Left forelimb (tissue), 1 donor: ENCODE measurements around the gene UBASH3A.

ENCODE experiments used
- DNase-seq: peaks from one replicate; pipeline ENCODE4 v3.0.0-alpha.2; 2018; ENCODE audit warnings: low spot score

Gene UBASH3A

GRCh38 chr21:42374864-42375499 is 28.7 kb upstream of the UBASH3A start:
- no peak for DNase-seq

GRCh38 chr21:42375506-42375905 is 28.2 kb upstream of the UBASH3A start:
- DNase-seq, result no peak

- no peak for DNase-seq
These were observed 27.8 kb upstream of the UBASH3A start for GRCh38 chr21:42375966-42376337.

- DNase-seq, result no peak
These were observed 27.2 kb upstream of the UBASH3A start for GRCh38 chr21:42376338-42376982.

DNA sequence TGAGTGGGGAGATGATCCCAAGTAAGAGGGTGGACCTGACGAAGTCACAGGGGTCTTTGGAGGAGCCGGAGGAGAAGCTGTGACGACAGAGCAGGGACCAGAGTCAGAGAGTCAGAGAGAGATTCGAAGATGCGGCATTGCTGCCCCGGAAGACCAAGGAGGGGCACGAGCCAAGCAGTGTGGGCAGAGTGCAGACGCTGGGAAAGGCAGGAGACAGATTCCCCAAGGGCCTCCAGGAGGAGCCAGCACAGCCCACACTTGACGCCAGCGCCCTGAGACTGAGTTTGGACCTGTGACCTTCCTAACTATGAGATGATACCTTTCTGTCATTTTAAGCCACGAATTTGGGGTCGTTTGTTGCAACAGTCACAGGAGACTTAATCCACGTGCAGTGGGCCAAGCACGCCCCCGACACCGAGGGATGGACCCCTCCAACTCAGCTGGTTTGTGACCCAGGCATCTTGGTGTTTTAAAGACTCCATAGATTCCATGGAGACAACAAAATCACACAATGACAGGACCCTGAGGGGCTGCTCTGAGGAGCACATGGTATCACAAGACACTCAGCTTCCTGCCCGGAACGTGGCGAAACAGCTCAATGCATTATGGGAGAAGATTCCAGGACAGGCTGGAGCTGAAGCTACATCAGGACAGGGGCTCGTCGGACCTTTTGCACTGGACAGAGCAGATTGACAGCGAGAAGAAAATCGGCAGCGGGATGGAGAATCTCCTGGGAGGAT is 26.3 kb upstream of the UBASH3A start:
- no peak for DNase-seq

- DNase-seq, result no peak
These were observed 25.8 kb upstream of the UBASH3A start for GRCh38 chr21:42377951-42378340.

DNA sequence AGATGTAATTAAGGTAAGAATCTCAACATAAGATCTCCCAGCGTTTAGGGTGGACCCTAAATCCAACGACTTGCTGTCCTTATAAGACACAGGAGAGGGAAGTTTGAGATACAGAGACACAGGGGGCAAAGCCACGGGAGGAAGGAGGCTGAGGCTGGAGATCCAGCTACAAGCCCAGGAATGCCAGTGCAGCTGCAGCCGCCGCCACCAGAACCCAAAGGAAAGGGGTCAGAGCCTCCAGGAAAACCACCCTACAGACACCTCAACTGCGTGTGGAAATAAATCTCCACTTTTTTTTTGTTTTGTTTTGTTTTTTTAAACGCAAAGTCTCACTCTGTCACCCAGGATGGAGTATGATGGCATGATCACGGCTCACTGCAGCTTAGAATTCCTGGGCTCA is 25.3 kb upstream of the UBASH3A start:
- DNase-seq, result no peak

GRCh38 chr21:42379426-42380215 is 24.1 kb upstream of the UBASH3A start:
- DNase-seq, result no peak

DNA sequence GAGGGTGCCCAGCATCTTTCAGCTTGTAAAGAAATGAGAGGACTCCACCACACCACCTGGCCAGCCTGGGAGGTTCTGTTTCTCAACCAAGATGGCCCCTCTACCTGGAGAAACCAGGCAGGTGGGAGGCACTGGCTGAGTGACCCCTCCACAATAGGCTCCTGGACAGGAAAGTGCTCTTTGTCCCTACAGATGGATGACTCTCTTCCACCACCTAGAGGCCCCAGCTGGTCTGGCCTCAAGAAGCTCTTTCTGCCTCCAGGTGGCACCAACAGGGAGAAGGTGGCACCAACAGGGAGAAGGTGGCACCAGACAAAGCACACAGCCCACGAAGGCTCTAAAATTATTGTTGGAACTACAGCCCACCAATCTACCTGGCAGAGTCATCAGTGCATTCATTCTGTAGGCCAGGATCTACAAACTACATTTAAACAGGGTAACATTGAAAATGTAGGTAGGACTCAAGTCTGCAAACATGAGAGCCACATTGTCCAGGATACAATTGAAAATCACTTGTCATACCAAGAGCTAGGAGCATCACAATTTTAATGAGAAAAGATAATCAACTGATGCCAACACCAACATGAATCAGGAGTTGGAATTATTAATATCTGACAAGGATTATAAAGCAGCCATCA is 22.2 kb upstream of the UBASH3A start:
- no peak for DNase-seq

- no peak for DNase-seq
These were observed 20.8 kb upstream of the UBASH3A start for GRCh38 chr21:42382915-42383314.

- DNase-seq, result no peak
These were observed 20.4 kb upstream of the UBASH3A start for GRCh38 chr21:42383331-42383730.

DNA sequence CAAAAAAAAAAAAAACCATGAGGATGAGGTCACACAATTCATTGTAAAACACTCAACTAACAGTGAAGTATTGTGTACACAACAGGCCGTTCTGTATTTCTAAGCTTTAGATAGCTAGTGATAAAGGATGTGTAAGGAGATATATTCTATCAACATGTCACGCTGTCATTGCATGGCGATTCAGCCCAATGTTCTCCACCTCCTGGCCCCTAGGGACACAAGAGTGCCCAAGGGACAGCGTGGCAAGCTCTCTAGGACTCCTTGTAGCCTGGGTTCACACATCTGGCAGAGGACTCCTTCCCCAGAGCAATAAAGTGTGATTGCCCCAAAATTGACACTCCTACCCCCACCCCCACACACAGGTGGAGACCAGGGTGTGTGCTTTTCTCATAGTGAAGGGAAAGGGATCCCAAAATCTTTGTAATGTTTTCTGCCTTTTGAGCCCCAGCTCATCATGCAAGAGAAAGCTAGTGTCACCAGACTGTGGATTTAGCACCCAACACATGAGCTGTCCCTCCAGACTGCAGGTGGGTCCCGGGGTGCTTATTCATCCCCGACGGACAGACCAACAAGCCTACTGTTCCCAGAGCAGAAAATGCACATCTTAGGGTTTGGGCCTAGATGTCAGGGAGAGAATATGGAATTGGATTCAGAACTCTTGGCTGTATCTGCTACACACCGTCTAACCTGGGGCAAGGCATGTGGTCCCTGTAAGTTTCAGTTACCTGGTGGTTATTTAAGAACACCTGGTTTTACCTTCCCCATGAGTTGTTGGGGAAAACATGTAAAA is 19.4 kb upstream of the UBASH3A start:
- DNase-seq, result no peak

DNA sequence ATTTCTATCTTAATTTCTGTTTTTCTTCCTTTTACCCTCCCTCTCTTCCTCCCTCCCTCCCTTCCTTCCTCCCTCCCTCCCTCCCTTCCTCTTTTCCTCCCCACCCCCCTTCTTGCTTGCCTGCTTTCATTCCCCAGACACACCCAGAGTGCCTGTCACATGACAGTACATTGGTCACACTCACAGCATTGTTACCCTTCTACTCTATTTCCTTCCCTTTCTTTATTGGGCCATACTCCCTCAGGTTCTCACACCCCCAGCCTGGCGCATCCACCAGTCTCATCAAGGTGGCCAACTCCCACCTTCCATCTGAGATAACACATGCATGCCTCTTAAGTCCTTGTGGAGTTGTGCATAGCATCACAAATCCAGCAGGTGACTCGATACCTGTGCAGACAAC is 18.7 kb upstream of the UBASH3A start:
- no peak for DNase-seq

- DNase-seq, result no peak
These were observed 18.1 kb upstream of the UBASH3A start for GRCh38 chr21:42385619-42386018.

GRCh38 chr21:42386034-42386591 is 17.6 kb upstream of the UBASH3A start:
- no peak for DNase-seq

DNA sequence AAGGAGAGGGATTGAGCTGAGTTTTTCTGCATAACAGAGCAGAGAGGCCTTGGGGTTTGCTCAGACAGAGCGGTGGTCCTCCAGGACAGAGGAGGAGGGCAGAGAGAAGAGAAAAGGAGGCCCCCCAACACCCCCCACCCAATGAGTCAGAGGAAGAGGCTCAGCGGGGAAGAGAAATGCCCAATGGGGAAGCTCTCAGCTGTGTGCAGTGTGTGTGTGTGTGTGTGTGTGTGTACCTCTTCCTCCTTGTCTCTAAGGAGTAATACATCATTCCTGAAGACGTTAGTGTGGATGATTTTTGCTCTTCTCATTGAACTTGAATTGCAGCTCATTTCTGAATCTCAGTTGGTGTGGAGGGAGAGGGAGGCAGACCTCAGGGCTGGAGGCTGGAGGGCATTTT is 16.5 kb upstream of the UBASH3A start:
- DNase-seq, result no peak

DNA sequence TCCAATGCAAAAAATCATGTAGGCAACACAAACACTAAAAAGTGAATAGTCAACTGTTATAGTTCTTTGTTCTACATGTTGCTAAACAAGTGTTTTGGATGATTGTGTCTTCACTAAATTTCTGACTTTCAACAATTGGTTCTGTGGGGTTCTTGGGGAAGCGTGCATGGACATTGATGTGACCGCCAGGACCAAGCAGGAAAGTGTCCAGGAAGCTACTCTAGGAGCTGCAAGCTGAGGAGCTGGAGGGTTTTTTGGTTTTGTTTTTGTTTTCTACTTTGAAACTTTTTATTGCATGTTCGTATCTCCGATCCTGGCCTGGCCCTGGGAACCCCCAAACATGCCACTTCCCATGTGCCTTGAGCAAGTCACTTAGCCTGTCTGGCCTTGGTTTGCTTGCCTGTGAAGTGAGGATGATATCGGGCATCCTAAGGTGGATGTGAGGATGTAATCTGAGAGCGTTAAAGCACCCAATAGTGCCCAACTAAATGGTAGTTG is 15.8 kb upstream of the UBASH3A start:
- no peak for DNase-seq

DNA sequence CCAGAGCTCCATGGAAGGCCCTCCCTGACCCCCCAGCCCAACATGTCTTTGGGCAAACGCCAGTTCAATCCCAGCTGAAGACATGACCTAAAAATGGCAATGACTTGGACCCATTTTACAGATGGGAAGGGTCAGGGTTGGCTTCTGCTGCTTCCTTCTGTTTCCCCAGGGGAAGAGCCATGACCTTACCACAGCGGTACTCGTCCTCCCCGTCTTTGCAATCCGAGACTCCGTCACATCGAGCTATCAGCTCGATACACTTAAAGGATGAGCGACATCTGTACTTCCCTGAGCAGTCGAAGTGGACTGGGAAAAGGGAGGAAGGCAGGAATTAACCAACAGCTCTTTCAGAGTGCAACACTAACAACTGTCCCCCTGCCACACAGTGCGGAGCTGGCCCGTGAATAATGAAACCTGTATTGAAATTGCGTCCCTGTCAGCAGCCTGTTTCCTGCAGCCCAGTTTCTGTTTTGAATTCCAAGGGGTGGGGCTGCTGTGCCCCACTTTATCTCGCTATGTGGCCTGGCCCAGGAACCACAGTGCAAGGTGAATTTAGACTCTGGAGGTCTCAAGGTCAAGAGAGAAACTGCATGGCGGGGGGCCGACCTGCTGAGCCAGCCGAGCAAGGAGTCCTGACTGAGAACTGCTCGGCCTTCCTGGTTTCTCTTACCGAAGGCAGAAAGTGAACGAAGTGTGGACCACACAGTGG is 14.8 kb upstream of the UBASH3A start:
- DNase-seq, result no peak

DNA sequence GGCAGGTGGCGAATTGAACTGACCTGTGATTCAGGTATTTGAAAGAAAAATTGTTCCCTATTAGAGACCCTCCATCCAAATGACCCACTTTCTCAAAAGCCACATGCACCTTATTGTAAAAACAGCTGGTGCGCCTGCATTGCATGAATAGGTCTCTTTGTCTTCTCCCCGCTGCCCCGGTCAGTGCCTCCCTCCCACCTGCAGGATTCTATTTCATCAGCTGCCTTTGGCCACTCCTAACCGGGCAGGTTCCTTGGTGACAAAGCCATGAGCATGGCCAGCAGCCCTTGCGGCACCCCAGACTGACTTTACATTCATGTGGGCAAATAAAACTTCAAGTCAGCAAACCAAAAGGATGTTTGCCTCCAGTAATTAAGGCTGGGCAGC is 14.3 kb upstream of the UBASH3A start:
- no peak for DNase-seq

DNA sequence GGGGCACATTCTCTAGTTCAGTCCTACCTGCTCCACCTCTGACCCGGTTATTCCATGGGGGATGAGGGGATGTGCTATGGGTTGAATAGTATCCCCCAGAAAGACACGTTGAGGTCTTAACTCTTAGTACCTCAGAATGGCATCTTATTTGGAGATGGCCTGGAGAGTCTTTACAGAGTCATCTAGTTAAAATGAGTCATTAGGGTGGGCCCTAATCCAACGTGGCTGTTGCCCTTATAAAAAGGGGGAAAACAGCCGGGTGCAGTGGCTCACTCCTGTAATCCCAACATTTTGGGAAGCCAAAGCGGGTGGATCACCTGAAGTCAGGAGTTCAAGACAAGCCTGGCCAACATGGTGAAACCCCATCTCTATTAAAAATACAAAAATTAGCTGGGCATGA is 13.5 kb upstream of the UBASH3A start:
- no peak for DNase-seq
